IMR-90 (cell line): Measurements from ENCODE around the gene APMAP. TPM values are rescaled to one million over a fixed set of nuclear protein-coding genes. Genes with fewer than 3 reads are reported as not detected.

Experiments
- polyA plus RNA-seq, 3 experiments: library from polyadenylated mRNA; depleted of rRNA; stranded (reverse); fragments of >200 nt; gene quantifications; 2 replicates each; pipeline ENCODE4 v1.2.3, GENCODE V29; 2012; ENCODE audit warnings: low replicate concordance in 1 of 3
- total RNA-seq: library from RNA; depleted of rRNA; stranded (reverse); fragments of >200 nt; gene quantifications from 2 replicates; pipeline ENCODE4 v1.2.3, GENCODE V29; 2012
- TF ChIP-seq, protein P1 (sequence below): conservative IDR thresholded peaks from 2 replicates; pipeline ENCODE4 v1.5.1; 2012; ENCODE audit warnings: mild to moderate bottlenecking, low read depth, low read length, improper control_type of control experiment

The APMAP gene
- total and polyA plus RNA-seq, 2 of the 4 experiments (the other 2 are of a cell fraction): 67.2 to 88.8 TPM

DNA sequence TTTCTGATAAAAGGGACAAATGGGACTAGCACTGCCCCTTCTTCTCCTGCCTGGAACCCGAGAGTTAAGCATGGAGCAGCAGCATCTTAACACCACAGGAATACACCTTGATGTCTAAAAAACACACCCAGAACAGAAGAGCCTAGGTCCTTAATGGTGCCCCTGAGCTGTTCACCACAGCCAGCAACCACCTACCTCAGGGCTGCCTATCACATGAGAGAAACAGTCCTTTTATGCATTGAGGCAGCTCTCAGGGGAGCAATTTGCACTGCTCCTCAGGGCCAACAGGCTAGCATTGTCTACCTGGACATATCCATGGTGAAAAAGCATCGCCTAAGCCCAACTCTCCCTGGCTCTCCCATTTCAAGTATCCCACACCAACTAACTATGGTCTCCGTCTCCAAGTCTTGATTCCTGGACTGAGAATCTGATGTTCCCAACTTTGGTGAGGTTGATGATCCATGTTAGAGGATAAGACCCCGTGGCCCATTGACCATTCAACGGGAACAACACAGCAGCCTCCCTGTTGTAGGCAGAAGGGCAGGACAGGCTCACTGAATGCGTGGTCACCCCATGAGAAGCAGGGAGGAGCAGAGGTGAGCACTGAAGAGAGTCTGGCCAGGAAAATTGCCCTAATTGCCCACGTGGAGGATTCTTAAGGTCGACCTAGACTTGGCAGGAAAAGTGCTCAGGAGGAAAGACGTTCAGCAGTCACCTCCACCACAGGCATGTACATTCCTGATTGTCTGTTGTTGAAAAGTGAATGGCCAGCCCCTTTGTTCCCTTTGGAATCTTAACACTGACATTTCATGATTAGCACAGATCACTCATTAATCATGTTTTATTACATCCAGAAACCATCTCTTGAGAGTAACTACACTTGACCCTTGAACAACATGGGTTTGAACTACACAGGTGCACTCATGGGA is 4.2 kb upstream of the APMAP start (continued):
- TF ChIP-seq, protein P1, sequence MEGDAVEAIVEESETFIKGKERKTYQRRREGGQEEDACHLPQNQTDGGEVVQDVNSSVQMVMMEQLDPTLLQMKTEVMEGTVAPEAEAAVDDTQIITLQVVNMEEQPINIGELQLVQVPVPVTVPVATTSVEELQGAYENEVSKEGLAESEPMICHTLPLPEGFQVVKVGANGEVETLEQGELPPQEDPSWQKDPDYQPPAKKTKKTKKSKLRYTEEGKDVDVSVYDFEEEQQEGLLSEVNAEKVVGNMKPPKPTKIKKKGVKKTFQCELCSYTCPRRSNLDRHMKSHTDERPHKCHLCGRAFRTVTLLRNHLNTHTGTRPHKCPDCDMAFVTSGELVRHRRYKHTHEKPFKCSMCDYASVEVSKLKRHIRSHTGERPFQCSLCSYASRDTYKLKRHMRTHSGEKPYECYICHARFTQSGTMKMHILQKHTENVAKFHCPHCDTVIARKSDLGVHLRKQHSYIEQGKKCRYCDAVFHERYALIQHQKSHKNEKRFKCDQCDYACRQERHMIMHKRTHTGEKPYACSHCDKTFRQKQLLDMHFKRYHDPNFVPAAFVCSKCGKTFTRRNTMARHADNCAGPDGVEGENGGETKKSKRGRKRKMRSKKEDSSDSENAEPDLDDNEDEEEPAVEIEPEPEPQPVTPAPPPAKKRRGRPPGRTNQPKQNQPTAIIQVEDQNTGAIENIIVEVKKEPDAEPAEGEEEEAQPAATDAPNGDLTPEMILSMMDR: no peak
